ENCODE results near the gene DRC7. TPM values are rescaled to one million over a fixed set of nuclear protein-coding genes. Genes with fewer than 3 reads are reported as not detected.

The DRC7 gene
- total RNA-seq, 1 experiment from 2014 or later: 0.72 TPM

GRCh38 chr16:57741660-57742191, 47.1 kb downstream of the DRC7 start:
- no peak overlapping the region for H3K27ac ChIP-seq (ENCODE audit: insufficient read length, low read depth, low read length)
- no peaks in the 10 kb centered on the region for H3K27me3 Mint-ChIP-seq (ENCODE audit: low read depth)
- H3K9me3 ChIP-seq (ENCODE audit: control insufficient read depth, low read depth, low read length): no peaks in the 10 kb centered on the region
- no peak overlapping the region for H3K18ac ChIP-seq (ENCODE audit: insufficient read length, low read depth, low read length)
- no peak overlapping the region for H2AK5ac ChIP-seq (ENCODE audit: insufficient read length, low read length)
- no peak overlapping the region for H3K9ac ChIP-seq (ENCODE audit: extremely low read depth, insufficient read length, low read length)
- peaks cover 9 to 10% (median 9%) of the 10 kb centered on the region in 3 experiments; a peak in 5 of 7 replicates for H3K36me3 Mint-ChIP-seq (ENCODE audit: insufficient read depth in 1 of 3, low read depth in 3 of 3)
- H3K27ac Mint-ChIP-seq: no peak overlapping the region
- H3K56ac ChIP-seq (ENCODE audit: insufficient read length, low read depth, low read length): no peak overlapping the region
- no peak overlapping the region for H2BK12ac ChIP-seq (ENCODE audit: insufficient read length, low read depth, low read length)
- H3T11ph ChIP-seq (ENCODE audit: low read length): no peak overlapping the region
- no peak overlapping the region for H2BK15ac ChIP-seq (ENCODE audit: low read depth, low read length)
- no peaks in the 10 kb centered on the region for H3K9me3 Mint-ChIP-seq
- no peaks in the 10 kb centered on the region for H3K23me2 ChIP-seq (ENCODE audit: insufficient read length, low read depth, low read length, poor library complexity, severe bottlenecking)
- no peaks in the 10 kb centered on the region for H3K27me3 ChIP-seq (ENCODE audit: insufficient read depth, low read length)
- H4K91ac ChIP-seq (ENCODE audit: insufficient read length, low read depth, low read length): no peak overlapping the region
- TF ChIP-seq CTCF (conservative IDR thresholded peaks at IDR 0.05): no peak
- no peak overlapping the region for H2AFZ ChIP-seq (ENCODE audit: low read length)
- peaks cover 3% of the 10 kb centered on the region for H4K20me1 ChIP-seq (ENCODE audit: control insufficient read depth, insufficient read depth, insufficient read length)
- H3K79me1 ChIP-seq (ENCODE audit: insufficient read depth, low read depth, low read length, poor library complexity, severe bottlenecking): no peaks in the 10 kb centered on the region
- WGBS (ENCODE audit: extremely low coverage, insufficient read length, low lambda C conversion rate): no CpG with 5 or more reads among the region's 16 CpGs
- H2BK20ac ChIP-seq (ENCODE audit: low read depth, low read length, poor library complexity, severe bottlenecking): no peak overlapping the region
- no peak overlapping the region for H3K4me3 Mint-ChIP-seq
- no peak overlapping the region for H2BK120ac ChIP-seq (ENCODE audit: low read depth, low read length, poor library complexity, severe bottlenecking)
- DNase-seq: peak; percentile 28
- no peaks in the 10 kb centered on the region for H3K79me2 ChIP-seq (ENCODE audit: insufficient read depth, low read length)
- no peaks in the 10 kb centered on the region for H3K4me1 ChIP-seq (ENCODE audit: insufficient read depth, low read length)
- no peak overlapping the region for H4K8ac ChIP-seq (replicated peaks; ENCODE audit: insufficient read length, low read depth, low read length)
- H2BK5ac ChIP-seq (ENCODE audit: insufficient read length, low read length): no peak overlapping the region
- H3K4me2 ChIP-seq (ENCODE audit: insufficient read depth, insufficient read length, low read length): no peak overlapping the region
- no peak overlapping the region for H3K23ac ChIP-seq (ENCODE audit: insufficient read length, low read depth, low read length)
- no peak overlapping the region for H3K4ac ChIP-seq (ENCODE audit: low read depth, low read length)
- H3K14ac ChIP-seq (ENCODE audit: insufficient read depth, low read length): no peak overlapping the region
- peaks cover 3 to 5% of the 10 kb centered on the region in 2 experiments for H3K4me1 Mint-ChIP-seq
- no peak overlapping the region for H4K5ac ChIP-seq (ENCODE audit: insufficient read length, low read depth, low read length)
